H1 (cell line): Measurements from ENCODE around the gene GATD1. TPM values are rescaled to one million over a fixed set of nuclear protein-coding genes. Genes with fewer than 3 reads are reported as not detected.

Experiments used
- CBX5 ChIP-seq: fragments of 300-800, 300-1000 bp; sonication (generic); IDR thresholded peaks from 2 replicates; pipeline ENCODE4 v1.7.1; 2016; ENCODE audit warnings: antibody characterized with exemption, low read length, low read depth
- CBX8 ChIP-seq: fragments of 300-800, 300-1000 bp; sonication (generic); IDR thresholded peaks from 2 replicates; pipeline ENCODE4 v1.7.1; 2016; ENCODE audit warnings: low read depth, low read length, borderline replicate concordance
- CTBP2 ChIP-seq: IDR thresholded peaks from 2 replicates; pipeline ENCODE4 v1.7.0; 2011; ENCODE audit warnings: borderline replicate concordance, mild to moderate bottlenecking, moderate library complexity, mixed read lengths, low read length; ENCODE audit not compliant: insufficient read depth, insufficient read length
- EP300 ChIP-seq, 2 experiments: IDR thresholded peaks; 1 replicate in 1 of 2; 2 replicates in 1 of 2; pipeline ENCODE4 v1.6.1; 2011 to 2012; ENCODE audit warnings: low read depth in 2 of 2, low read length in 2 of 2, mild to moderate bottlenecking in 2 of 2, borderline replicate concordance in 1 of 2, inconsistent platforms in 1 of 2, moderate library complexity in 1 of 2
- POU5F1 ChIP-seq: IDR thresholded peaks from 2 replicates; pipeline ENCODE4 v1.6.1; 2011; ENCODE audit warnings: low read depth, mild to moderate bottlenecking, low read length, moderate library complexity
- RXRA ChIP-seq: IDR thresholded peaks from 2 replicates; pipeline ENCODE4 v1.6.1; 2011; ENCODE audit warnings: low read depth, mild to moderate bottlenecking, low read length, moderate library complexity; ENCODE audit not compliant: insufficient read depth
- SP4 ChIP-seq: IDR thresholded peaks from 2 replicates; pipeline ENCODE4 v1.6.1; 2012; ENCODE audit warnings: low read length, inconsistent platforms
- TAF1 ChIP-seq: IDR thresholded peaks from 2 replicates; pipeline ENCODE4 v1.6.1; 2011; ENCODE audit warnings: mild to moderate bottlenecking, low read depth, low read length
- polyA plus RNA-seq, 7 experiments: library from polyadenylated mRNA; depleted of rRNA in 3 of 7; stranded (reverse) in 5 of 7; unstranded in 2 of 7; fragments of >200 nt in 5 of 7; fragments of 200-250 nt in 2 of 7; gene quantifications; 1 replicate in 5 of 7; 2 replicates in 1 of 7; 4 replicates in 1 of 7; pipeline versions ENCODE4 v1.2.1 to v1.2.3, GENCODE V29; 2011 to 2013; ENCODE audit warnings: missing spikeins in 2 of 7, mixed read lengths in 2 of 7
- total RNA-seq: library from RNA; stranded (reverse); fragmentation: NEBNext Ultra II Directional; extraction: Animal tissue kit (Norgen Biotek cat#: 25700); gene quantifications from 2 replicates; pipeline ENCODE4 v1.2.1, GENCODE V29; 2021
- TF ChIP-seq, protein P1 (sequence below): IDR thresholded peaks from 2 replicates; pipeline ENCODE4 v1.6.1; 2012; ENCODE audit warnings: inconsistent platforms
- TF ChIP-seq, protein P2 (sequence below): IDR thresholded peaks from 2 replicates; pipeline ENCODE4 v1.6.1; 2012; ENCODE audit warnings: low read length, inconsistent platforms

Gene GATD1
- total and polyA plus RNA-seq, 2 of the 8 experiments (the other 6 are each of a cell fraction or from before 2014, with no cell fraction given): 47.5 to 54.8 TPM

DNA sequence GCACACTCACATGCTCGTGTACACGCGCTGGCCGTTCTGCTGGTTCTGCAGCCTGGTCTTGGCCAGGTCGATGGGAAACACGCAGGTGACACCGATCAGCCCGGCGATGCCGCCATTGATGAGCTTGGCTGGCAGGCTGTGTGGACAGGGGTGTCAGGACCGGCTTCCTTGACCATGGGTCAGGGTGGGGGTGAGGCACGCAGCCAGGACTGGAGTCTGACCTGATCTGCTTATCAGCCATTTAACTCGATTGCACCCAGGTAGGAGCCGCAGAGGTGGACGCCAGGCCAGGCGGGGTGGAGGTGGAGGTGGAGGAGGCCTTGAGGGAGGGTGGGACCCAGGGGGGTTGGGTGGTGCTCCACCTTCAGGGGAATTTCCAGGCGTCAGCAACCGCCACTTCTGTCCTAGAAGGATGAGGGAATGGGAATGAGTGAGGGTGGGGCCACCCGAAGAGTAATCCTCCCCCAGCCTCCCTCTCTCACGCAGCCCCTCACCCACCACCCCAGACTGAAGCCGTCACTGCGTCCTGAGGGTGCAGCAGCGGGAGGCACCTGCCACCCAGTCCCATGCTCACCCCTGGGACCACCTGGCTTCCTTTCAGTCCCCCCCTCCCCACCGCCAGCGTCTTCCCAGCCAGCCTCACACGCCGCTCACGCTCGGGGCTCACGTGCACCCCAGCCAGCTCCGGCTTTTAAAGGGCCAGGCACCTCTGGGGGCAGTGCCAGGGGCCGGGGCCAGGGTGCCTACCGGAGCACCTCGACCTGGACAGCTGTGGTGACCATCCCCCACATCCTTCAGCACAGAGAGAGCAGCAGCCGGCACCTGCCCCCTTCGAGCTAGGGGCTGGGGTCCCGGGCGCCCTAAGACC lies 17.7 kb upstream of the GATD1 start (continued):
- TF ChIP-seq, protein P1, sequence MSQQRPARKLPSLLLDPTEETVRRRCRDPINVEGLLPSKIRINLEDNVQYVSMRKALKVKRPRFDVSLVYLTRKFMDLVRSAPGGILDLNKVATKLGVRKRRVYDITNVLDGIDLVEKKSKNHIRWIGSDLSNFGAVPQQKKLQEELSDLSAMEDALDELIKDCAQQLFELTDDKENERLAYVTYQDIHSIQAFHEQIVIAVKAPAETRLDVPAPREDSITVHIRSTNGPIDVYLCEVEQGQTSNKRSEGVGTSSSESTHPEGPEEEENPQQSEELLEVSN: no peak
- TF ChIP-seq POU5F1: no peak
- TF ChIP-seq CBX8: no peak
- TF ChIP-seq TAF1: no peak
- TF ChIP-seq RXRA: no peak
- no peak for TF ChIP-seq CTBP2
- TF ChIP-seq SP4: no peak
- TF ChIP-seq, protein P2, sequence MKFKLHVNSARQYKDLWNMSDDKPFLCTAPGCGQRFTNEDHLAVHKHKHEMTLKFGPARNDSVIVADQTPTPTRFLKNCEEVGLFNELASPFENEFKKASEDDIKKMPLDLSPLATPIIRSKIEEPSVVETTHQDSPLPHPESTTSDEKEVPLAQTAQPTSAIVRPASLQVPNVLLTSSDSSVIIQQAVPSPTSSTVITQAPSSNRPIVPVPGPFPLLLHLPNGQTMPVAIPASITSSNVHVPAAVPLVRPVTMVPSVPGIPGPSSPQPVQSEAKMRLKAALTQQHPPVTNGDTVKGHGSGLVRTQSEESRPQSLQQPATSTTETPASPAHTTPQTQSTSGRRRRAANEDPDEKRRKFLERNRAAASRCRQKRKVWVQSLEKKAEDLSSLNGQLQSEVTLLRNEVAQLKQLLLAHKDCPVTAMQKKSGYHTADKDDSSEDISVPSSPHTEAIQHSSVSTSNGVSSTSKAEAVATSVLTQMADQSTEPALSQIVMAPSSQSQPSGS: no peak
- no peak for TF ChIP-seq EP300 (IDR thresholded peaks at IDR 0.05; ENCODE audit: borderline replicate concordance in 1 of 2, low read depth in 2 of 2, low read length in 2 of 2)
- no peak for TF ChIP-seq CBX5
